Neural progenitor cell (in vitro differentiated cells): ENCODE results near the gene KCP.

ENCODE experiments used
- EZH2 ChIP-seq: fragments of 200-600 bp; sonication (generic); IDR thresholded peaks from 2 replicates; pipeline ENCODE4 v1.6.1; 2017; ENCODE audit warnings: antibody characterized with exemption, mild to moderate bottlenecking, moderate library complexity
- EZH2phosphoT487 ChIP-seq: fragments of 200-600 bp; sonication (generic); IDR thresholded peaks from 2 replicates; pipeline ENCODE4 v1.6.1; 2017; ENCODE audit warnings: antibody characterized with exemption
- TF ChIP-seq, protein P1 (sequence below): fragments of 200-600 bp; sonication (generic); IDR thresholded peaks from 2 replicates; pipeline ENCODE4 v1.5.1; 2017; ENCODE audit warnings: antibody characterized with exemption, mild to moderate bottlenecking

- TF ChIP-seq, protein P1, sequence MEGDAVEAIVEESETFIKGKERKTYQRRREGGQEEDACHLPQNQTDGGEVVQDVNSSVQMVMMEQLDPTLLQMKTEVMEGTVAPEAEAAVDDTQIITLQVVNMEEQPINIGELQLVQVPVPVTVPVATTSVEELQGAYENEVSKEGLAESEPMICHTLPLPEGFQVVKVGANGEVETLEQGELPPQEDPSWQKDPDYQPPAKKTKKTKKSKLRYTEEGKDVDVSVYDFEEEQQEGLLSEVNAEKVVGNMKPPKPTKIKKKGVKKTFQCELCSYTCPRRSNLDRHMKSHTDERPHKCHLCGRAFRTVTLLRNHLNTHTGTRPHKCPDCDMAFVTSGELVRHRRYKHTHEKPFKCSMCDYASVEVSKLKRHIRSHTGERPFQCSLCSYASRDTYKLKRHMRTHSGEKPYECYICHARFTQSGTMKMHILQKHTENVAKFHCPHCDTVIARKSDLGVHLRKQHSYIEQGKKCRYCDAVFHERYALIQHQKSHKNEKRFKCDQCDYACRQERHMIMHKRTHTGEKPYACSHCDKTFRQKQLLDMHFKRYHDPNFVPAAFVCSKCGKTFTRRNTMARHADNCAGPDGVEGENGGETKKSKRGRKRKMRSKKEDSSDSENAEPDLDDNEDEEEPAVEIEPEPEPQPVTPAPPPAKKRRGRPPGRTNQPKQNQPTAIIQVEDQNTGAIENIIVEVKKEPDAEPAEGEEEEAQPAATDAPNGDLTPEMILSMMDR: no peak
- TF ChIP-seq EZH2phosphoT487 (no peak), EZH2 (no peak)
These were observed 37.3 kb downstream of the KCP start for GRCh38 chr7:128873234-128873633.
